ENCODE measurements around the gene SERTAD1.
"Not testable (repeated sequence)": the region's sequence is repeated elsewhere in the genome, so short reads cannot be mapped to it uniquely, and the experiment has no call there.

SERTAD1 gene

GRCh38 chr19:40452016-40452415, 26.2 kb upstream of the SERTAD1 start:
- no peak for DNase-seq (ENCODE audit: low read depth, low spot score)

GRCh38 chr19:40450664-40451063, 24.9 kb upstream of the SERTAD1 start:
- DNase-seq (ENCODE audit: low read depth, low spot score) = no peak

- no peak for DNase-seq (ENCODE audit: low read depth, low spot score)
These were observed 23.7 kb upstream of the SERTAD1 start for GRCh38 chr19:40449506-40449905.

GRCh38 chr19:40446263-40446784, 20.5 kb upstream of the SERTAD1 start:
- no peak for DNase-seq (ENCODE audit: low read depth, low spot score)

- no peak for DNase-seq (ENCODE audit: low read depth, low spot score)
These were observed 20.0 kb upstream of the SERTAD1 start for GRCh38 chr19:40445780-40446262.

- no peak for DNase-seq (ENCODE audit: low read depth, low spot score)
These were observed 19.1 kb upstream of the SERTAD1 start for GRCh38 chr19:40444825-40445312.

- peak; percentile 95 for DNase-seq (ENCODE audit: low read depth, low spot score)
These were observed 18.4 kb upstream of the SERTAD1 start, which contains the start of gene SERTAD3 for GRCh38 chr19:40444000-40444824. Gene SERTAD3 (minus strand): TSS chr19:40444335. CDS start chr19:40442080, 2,255 bp downstream.

- DNase-seq (ENCODE audit: low read depth, low spot score) = peak; percentile 98
These were observed 17.6 kb upstream of the SERTAD1 start for GRCh38 chr19:40443131-40443999.

- DNase-seq (ENCODE audit: low read depth, low spot score) = no peak
These were observed 16.7 kb upstream of the SERTAD1 start for GRCh38 chr19:40442328-40443130.

- DNase-seq (ENCODE audit: low read depth, low spot score) = no peak
These were observed 16.0 kb upstream of the SERTAD1 start for GRCh38 chr19:40441719-40442253.

- DNase-seq (ENCODE audit: low read depth, low spot score) = no peak
These were observed 12.5 kb upstream of the SERTAD1 start for GRCh38 chr19:40438284-40438683.

- DNase-seq (ENCODE audit: low read depth, low spot score) = no peak
These were observed 7.8 kb upstream of the SERTAD1 start for GRCh38 chr19:40433391-40434216.

- not testable (repeated sequence) for DNase-seq (ENCODE audit: low read depth, low spot score)
These were observed 7.0 kb upstream of the SERTAD1 start for GRCh38 chr19:40432760-40433159.

- no peak for DNase-seq (ENCODE audit: low read depth, low spot score)
These were observed 5.9 kb upstream of the SERTAD1 start for GRCh38 chr19:40431698-40432097.

GRCh38 chr19:40430242-40430641, 4.5 kb upstream of the SERTAD1 start:
- not testable (repeated sequence) for DNase-seq (ENCODE audit: low read depth, low spot score)

- DNase-seq (ENCODE audit: low read depth, low spot score) = not testable (repeated sequence)
These were observed 2.4 kb upstream of the SERTAD1 start for GRCh38 chr19:40428197-40428596.

GRCh38 chr19:40424637-40425449, 949 bp downstream of the SERTAD1 start:
- no peak for DNase-seq (ENCODE audit: low read depth, low spot score)

GRCh38 chr19:40423938-40424337, 1.9 kb downstream of the SERTAD1 start:
- DNase-seq (ENCODE audit: low read depth, low spot score) = no peak
